D721Med (cell line): ENCODE results near the gene KNSTRN.

Experiments used
- DNase-seq: peaks from one replicate; pipeline ENCODE4 v3.0.0; 2011; ENCODE audit warnings: low spot score; ENCODE audit not compliant: insufficient read length
- FAIRE-seq: peaks from 2 replicates; lab custom pipeline; 2011; peaks lifted over from hg19 to GRCh38; lab: Jason Lieb, UNC
- TF ChIP-seq, protein P1 (sequence below): IDR thresholded peaks from 2 replicates; pipeline ENCODE4 v1.5.1; 2012; ENCODE audit warnings: mild to moderate bottlenecking, control low read depth; ENCODE audit not compliant: insufficient read depth; ENCODE audit errors: missing control alignments

Gene KNSTRN

GRCh38 chr15:40354408-40355171 lies 27.9 kb upstream of the KNSTRN start:
- FAIRE-seq = no peak
- DNase-seq = peak; percentile 80
- TF ChIP-seq, protein P1, sequence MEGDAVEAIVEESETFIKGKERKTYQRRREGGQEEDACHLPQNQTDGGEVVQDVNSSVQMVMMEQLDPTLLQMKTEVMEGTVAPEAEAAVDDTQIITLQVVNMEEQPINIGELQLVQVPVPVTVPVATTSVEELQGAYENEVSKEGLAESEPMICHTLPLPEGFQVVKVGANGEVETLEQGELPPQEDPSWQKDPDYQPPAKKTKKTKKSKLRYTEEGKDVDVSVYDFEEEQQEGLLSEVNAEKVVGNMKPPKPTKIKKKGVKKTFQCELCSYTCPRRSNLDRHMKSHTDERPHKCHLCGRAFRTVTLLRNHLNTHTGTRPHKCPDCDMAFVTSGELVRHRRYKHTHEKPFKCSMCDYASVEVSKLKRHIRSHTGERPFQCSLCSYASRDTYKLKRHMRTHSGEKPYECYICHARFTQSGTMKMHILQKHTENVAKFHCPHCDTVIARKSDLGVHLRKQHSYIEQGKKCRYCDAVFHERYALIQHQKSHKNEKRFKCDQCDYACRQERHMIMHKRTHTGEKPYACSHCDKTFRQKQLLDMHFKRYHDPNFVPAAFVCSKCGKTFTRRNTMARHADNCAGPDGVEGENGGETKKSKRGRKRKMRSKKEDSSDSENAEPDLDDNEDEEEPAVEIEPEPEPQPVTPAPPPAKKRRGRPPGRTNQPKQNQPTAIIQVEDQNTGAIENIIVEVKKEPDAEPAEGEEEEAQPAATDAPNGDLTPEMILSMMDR = peak; percentile 42

GRCh38 chr15:40355976-40356585 lies 26.4 kb upstream of the KNSTRN start:
- FAIRE-seq = no peak
- TF ChIP-seq, protein P1 = no peak
- DNase-seq = no peak

DNA sequence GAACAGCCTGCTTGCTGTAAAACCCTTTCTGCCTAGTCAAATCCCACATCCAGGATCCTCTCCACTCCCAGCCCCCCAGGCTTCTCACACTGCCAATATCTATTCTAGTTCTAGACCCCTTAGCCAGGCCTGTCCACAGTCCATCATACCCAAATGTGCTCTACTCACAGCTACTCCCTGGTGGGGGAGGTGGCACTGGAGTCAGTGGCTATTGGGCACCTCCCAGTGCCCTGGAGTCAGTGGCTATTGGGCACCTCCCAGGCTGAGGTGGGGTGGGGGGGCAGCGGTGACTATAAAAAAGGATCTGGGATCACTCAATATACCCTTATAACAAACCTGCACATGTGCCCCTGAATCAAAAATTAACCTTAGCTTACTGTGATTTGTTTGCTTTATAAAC lies 25.3 kb upstream of the KNSTRN start:
- no peak for DNase-seq
- TF ChIP-seq, protein P1 = no peak
- FAIRE-seq = no peak

DNA sequence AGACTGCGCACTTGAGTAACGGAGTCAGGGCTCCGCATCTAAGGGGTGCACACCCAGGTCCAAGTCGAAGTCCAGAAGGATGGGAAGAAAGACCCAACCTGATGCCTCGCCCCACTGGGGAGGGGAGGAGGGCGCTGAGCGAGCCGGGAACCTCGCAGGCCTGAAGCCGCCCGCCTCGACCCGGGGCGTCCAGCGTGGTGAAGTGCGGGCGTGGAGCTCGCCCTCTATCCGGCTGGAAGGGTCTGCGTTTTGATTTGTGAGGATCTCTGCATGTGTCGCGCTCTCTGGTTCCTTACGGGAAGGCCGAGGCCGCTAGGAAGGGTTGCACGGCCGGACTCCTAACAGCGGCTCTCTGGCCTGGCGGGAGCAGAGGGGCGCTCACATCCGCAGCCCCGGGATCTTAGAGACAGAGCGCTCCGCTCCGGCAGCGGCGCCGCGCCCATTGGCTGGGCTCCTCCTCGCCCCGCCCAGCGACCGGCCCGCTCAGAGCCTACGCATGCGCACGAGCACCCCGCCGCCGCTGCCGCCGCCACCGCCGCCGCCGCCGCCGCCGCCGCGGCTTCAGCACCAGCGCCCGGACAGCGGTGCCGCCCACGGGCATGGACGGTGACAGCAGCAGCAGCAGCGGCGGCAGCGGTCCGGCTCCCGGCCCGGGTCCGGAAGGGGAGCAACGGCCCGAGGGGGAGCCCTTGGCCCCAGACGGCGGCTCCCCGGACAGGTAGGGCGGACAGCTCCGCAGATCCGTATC lies 24.6 kb upstream of the KNSTRN start, which contains the start of gene DISP2:
DISP2 (plus strand) TSS at position 497 of the 748 bp plus-strand sequence; CDS start at position 600, 103 bp downstream.
- FAIRE-seq (no peak), DNase-seq (peak; percentile 97)
- TF ChIP-seq, protein P1 = no peak

GRCh38 chr15:40358471-40359353 lies 23.8 kb upstream of the KNSTRN start:
- DNase-seq (no peak), FAIRE-seq (no peak)
- TF ChIP-seq, protein P1 = peak; percentile 10

DNA sequence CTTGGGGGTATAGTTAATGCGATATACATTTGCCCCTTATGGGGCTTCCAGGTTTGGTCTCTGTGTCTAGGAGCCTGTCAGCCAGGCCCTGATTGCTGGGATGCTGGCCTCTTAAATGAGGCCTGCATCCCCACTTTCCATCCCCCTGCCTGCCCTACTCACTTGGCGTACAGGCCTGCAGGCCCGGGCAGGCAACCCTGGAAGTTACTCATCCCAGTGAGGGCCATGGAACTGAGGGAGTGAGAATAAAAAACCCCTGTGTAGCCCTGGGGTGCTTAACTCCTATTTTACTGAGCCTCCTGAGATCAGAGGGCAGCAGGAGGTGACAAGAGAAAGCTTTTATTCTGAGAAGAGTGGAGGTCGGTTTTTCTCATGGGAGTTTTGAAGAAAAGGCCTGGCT lies 22.5 kb upstream of the KNSTRN start:
- DNase-seq = no peak
- FAIRE-seq = no peak
- TF ChIP-seq, protein P1 = no peak
